ENCODE measurements around the gene RNF146.
A peak's percentile ranks its signal among the peaks of the same experiment; 100 is the strongest.
"Not testable (repeated sequence)": the region's sequence is repeated elsewhere in the genome, so short reads cannot be mapped to it uniquely, and the experiment has no call there.

Gene RNF146

DNA sequence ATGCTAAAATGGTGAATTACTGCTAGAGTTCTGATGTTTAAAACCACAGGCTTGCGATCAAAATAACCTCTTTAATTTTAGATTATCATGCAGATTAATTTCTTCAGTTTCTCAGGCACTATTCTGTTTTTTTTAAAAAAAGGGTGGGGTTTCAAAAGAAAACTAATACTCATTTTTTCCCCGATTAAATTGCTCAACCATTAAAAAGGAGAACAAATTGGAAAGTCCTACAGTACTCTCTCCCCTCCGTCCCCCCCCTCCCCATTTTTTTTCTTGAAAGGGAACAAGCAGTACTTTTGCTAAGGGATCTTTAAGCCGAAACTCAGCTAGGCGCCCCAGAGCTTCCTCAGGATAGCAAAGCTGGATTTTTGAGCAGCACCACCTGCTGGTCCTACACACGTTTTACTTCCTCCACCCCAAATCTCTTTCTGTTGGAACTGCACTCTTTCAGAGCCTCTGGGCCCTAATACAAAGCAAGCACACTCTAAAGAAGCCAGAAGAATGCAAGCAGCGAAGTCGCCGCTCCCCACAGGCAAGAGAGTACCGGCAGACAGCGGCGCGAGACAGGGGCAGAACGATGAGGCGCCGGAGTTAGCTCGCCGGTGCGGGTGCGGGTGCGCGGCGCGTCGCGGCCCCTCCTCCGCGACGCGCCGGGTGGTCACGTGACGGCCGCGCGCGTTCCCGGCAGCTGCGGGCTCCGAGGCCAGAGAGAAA is at the start of gene RNF146:
Gene RNF146, plus strand, starts transcription at position 687 of the 714 bp plus-strand sequence. CDS start 13,475 bp downstream, outside the sequence.
- peak; percentile 60 to 69 for DNase-seq

- DNase-seq, result no peak
These were observed 46.8 kb upstream of the RNF146 start for GRCh38 chr6:127219869-127220268.

GRCh38 chr6:127221201-127221600 is 45.5 kb upstream of the RNF146 start:
- DNase-seq, result no peak

DNA sequence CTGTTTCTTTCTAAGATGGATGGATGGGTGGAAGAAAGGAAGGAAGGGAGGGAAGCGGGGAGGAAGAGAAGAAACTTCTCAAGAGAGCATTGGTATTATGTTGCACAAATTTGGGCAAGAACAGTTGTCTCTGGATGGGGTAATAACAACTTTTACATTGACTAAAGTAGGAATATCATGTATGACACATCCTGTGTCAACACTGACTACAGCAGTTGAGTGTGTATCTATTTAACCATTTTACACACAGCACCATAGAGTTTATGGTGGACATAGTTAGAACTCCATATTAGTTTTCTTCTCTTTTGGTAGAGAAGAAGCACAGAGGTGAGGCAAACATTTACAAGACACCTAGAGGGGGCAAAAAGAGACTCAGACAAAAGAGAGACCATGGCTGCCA is 44.2 kb upstream of the RNF146 start:
- no peak for DNase-seq

DNA sequence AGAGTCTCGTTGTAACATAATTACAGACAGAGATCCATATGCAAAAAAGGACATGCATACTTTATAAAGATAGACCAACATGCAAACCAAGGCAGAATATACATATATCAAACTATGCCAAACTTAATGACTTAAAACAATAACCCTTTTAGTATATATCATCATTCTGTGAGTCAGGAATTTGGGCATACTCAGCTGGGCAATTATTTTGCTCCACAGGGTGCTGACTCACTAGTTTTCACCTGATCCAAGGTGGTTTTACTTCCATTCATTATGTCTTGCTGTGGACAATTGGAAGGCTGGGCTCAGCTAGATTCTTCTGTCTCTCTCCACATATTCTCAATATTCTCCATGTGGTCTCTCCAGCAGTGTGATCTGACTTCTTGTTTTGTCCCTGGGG is 41.2 kb upstream of the RNF146 start:
- DNase-seq, result no peak

- not testable (repeated sequence) for DNase-seq
These were observed 32.8 kb upstream of the RNF146 start for GRCh38 chr6:127233819-127234218.

GRCh38 chr6:127243501-127243900 is 23.2 kb upstream of the RNF146 start:
- no peak for DNase-seq

- no peak for DNase-seq
These were observed 19.3 kb upstream of the RNF146 start for GRCh38 chr6:127247114-127248096.

GRCh38 chr6:127249621-127250020 is 17.0 kb upstream of the RNF146 start:
- DNase-seq, result no peak

- no peak for DNase-seq
These were observed 11.4 kb upstream of the RNF146 start for GRCh38 chr6:127255286-127255685.

DNA sequence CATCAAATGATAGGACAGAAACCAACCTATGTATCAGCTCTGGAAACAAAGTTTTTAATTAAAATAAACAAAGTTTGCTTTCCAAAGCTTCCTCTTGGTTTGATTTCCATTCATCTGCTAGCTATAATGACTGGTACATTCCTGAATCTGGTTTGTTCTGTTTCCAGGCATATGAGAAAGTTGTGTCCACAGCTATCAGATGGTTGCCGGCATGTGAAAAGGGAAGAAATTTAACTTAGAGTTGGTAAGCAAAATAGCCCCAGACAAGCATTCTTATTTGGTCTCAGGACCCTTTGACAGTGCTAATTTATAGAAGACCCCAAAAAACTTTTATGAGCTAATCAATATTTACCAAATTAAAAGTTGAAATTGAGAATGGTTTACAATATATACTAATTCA is 3.8 kb upstream of the RNF146 start:
- no peak for DNase-seq

DNA sequence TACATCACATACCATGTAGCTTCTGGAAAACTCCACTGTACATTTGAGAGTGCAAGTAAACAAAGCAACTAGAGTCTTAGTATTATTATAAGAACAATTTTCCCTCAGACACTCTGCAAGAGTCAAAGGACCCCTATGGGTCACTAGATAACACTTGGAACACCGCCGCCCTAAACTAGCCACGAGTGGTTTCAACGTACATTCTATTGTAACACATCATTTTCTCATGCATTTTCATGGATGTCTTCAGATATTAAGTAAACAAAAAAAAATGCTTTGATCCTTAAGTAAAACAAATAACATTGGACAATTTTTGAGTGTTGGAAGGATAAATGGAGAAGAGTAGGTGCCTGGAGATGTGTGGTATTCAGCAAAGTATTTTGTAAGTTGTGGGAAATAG is 3.2 kb upstream of the RNF146 start:
- no peak for DNase-seq

- DNase-seq, result no peak
These were observed 405 bp downstream of the RNF146 start for GRCh38 chr6:127266892-127267645.

DNA sequence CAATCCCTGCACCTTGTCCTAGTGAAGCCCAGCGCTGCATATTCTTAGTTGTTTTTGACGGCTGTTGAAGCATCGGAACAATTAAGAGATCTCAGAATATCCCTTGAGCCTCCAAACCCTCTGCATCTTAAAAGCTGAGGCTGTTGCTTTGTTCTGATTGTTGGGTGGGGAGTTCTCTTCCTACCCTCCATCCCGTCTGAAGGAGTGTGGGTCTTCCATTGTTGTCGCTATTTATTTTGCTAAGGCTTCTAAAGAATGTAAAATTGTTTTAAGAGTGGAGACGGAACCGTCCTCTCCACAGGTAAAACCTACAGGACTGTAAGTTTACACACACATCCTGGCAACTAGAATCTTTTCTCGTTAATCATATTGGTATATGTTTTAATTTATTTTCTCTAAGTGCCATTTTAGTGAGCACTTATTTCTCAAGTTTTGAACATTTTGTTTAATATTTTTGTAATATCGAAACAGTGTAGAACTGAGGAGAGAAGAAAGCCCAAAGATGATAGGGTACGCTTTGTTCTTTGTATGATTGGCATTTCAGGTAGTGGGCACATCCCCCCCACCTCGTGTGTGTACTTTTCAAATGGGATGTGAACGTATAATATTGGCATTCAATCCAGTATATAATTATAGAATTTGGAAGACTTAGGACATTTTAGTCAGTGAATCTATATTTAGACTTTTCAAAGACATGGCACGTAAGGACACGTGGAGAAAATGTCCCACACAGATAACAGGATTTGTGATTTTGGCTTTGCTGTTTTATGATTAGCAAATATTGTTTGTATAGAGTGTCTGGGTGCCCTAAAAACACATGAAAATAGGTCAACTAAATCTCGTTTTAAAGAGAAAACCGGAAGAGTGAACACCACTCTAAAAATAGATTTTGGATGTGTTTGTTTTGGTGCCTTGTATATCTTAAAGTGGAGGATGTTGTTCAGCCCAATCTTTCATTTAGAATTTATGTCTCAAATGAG is 1.3 kb downstream of the RNF146 start:
- no peak for DNase-seq

- DNase-seq, result no peak
These were observed 5.9 kb downstream of the RNF146 start for GRCh38 chr6:127272576-127272975.

GRCh38 chr6:127273499-127273898 is 6.8 kb downstream of the RNF146 start:
- no peak for DNase-seq

DNA sequence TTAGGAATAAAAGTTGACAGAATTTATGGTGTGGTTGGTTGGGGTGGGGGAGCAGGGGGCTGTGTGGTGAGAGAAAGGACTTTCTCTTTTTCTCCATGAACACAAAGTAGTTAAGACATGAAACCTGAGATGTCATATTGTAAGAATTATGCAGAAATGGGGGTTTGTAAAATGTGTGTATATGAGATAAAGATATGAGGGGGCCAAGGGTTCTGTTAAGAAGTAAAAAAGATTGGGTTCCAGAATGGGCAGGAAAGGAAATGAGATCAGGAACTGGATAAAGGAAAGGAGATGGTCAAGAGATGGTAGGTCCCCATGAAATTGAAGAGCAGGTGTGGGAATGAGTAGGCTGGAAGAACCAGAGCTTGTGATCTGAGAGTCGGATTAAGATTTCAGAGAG is 9.7 kb downstream of the RNF146 start:
- no peak for DNase-seq

DNA sequence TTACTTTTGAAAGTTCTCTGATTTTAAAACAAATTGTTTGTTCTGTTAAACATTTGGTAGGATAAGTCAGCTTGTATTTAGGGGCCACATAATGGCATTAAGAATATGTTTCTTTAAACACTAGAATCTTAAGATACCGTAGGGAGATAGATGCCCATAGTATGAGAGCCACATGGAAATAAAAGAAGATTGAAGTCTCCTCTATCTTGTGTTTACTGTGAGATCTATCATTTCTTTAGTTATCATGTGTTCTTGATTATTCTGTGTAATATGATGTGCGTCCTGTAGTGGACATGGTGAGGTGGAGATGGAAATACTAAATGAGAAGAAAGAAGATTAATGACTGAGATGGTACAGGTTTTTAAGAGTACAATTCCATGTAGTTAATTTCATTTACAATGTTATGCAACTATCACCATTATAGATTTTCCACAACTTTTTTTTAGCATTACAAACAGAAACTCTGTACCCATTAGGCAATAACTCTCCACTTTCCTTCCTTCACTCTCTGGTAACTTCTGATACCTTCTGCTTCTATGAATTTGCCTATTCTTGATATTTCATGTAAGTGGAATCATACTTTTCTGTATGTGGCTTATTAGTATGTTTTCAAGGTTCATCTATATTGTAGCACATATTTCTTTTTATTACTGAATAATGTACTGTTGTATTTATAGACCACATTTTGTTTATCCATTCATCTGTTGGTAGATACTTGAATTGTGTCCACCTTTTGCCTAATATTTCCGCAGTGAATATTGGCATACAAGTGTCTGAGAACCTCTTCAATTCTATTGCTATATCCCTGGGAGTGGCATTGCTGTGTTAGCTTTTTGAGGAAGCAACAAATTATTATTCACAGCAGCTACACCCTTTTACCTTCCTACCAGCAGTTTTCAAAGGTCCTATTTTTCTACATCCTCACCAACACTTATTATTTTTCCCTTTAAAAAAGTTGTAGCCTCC is 11.5 kb downstream of the RNF146 start:
- no peak for DNase-seq

- DNase-seq, result no peak
These were observed 13.2 kb downstream of the RNF146 start for GRCh38 chr6:127279815-127280214.

GRCh38 chr6:127282184-127282583 is 15.5 kb downstream of the RNF146 start:
- DNase-seq, result no peak

GRCh38 chr6:127288705-127289104 is 22.0 kb downstream of the RNF146 start:
- DNase-seq, result no peak
